ENCODE results near the gene TSEN34.

GRCh38 chr19:54147676-54148075 lies 43.4 kb upstream of the TSEN34 start:
- TF ChIP-seq CTCF (IDR thresholded peaks at IDR 0.05) (no peak), SIN3A (IDR thresholded peaks at IDR 0.05; ENCODE audit: borderline replicate concordance, insufficient read depth, low read depth, low read length) (no peak)
